AG04450 (cell line): ENCODE data around the gene SCD5. TPM values are rescaled to one million over a fixed set of nuclear protein-coding genes. Genes with fewer than 3 reads are reported as not detected.

Experiments
- CTCF ChIA-PET: fragments of 300-600, 350-600 bp; formaldehyde crosslinking; extraction: SDS; loops from one replicate; lab custom pipeline; 2022; ENCODE audit warnings: antibody characterized with exemption, inconsistent platforms; lab: Charles Lee
- POLR2A ChIA-PET: fragments of 350-600 bp; formaldehyde crosslinking; extraction: SDS; loops from one replicate; lab custom pipeline; 2021; ENCODE audit warnings: antibody characterized with exemption, inconsistent platforms; lab: Yijun Ruan, JAX
- DNase-seq: peaks from one replicate; pipeline ENCODE4 v3.0.0-alpha.2; 2011; ENCODE audit warnings: low read depth, low spot score
- H3K27ac ChIP-seq: one replicate; pipeline ENCODE4 v1.5.1; 2012; ENCODE audit warnings: low read depth, low read length, control low read depth
- H3K27me3 ChIP-seq: one replicate; pipeline ENCODE4 v1.6.0; 2012; ENCODE audit warnings: low read length; ENCODE audit not compliant: control insufficient read depth, insufficient read depth
- H3K4me3 ChIP-seq: 2 replicates; pipeline ENCODE4 v1.5.1; 2011; ENCODE audit warnings: mild to moderate bottlenecking, low read depth, low read length, control low read depth
- H3K9me3 ChIP-seq: 2 replicates; pipeline ENCODE4 v1.5.1; 2012; ENCODE audit warnings: low read length; ENCODE audit not compliant: control insufficient read depth, insufficient read depth
- CTCF ChIP-seq: IDR thresholded peaks from 2 replicates; pipeline ENCODE4 v1.5.1; 2011; ENCODE audit warnings: low read depth, low read length, control low read depth, inconsistent platforms
- polyA plus RNA-seq: library from polyadenylated mRNA; depleted of rRNA; stranded (reverse); fragments of >200 nt; gene quantifications from 2 replicates; pipeline ENCODE4 v1.2.3, GENCODE V29; 2011

SCD5 gene
- polyA plus RNA-seq, 1 experiment, result 13.1 TPM

- no peak overlapping the region for H3K27ac ChIP-seq
Measured at GRCh38 chr4:82678051-82678450, 120.5 kb downstream of the SCD5 start.

GRCh38 chr4:82677327-82677726 is 121.3 kb downstream of the SCD5 start:
- ChIA-PET POLR2A (no interaction called here), CTCF (interaction anchor here (1.0 to 1.2 kb wide), 3 partner anchors 19 to 62 kb away, joined by 3 to 4 read pairs (median 3); no protein-coding TSS in a partner anchor)
- no peak overlapping the region for H3K4me3 ChIP-seq
- no peaks in the 10 kb centered on the region for H3K9me3 ChIP-seq
- H3K27ac ChIP-seq, result no peak overlapping the region
- no peaks in the 10 kb centered on the region for H3K27me3 ChIP-seq
- TF ChIP-seq CTCF, result no peak
- DNase-seq, result no peak

More at GRCh38 chr4:82678051-82678450, 120.5 kb downstream of the SCD5 start:
- H3K9me3 ChIP-seq, result no peaks in the 10 kb centered on the region
- no peaks in the 10 kb centered on the region for H3K27me3 ChIP-seq
- ChIA-PET POLR2A (no interaction called here), CTCF (interaction anchor here (1.2 kb wide), 1 partner anchor 61 kb away, joined by 4 read pairs; no protein-coding TSS in a partner anchor)
- H3K4me3 ChIP-seq, result no peak overlapping the region
- TF ChIP-seq CTCF, result no peak
- DNase-seq, result no peak

- ChIA-PET POLR2A (no interaction called here), CTCF (interaction anchor here (1.1 kb wide), 1 partner anchor 71 kb away, joined by 3 read pairs; no protein-coding TSS in a partner anchor)
- Histone ChIP-seq H3K9me3 (no peaks in the 10 kb centered on the region), H3K27ac (no peak overlapping the region), H3K27me3 (no peaks in the 10 kb centered on the region), H3K4me3 (no peak overlapping the region)
- TF ChIP-seq CTCF, result no peak
- no peak for DNase-seq
Measured at GRCh38 chr4:82667761-82668480, 130.7 kb downstream of the SCD5 start.

GRCh38 chr4:82666970-82667665 is 131.5 kb downstream of the SCD5 start:
- no peak for TF ChIP-seq CTCF
- ChIA-PET POLR2A (no interaction called here), CTCF (interaction anchor here (1.1 kb wide), 1 partner anchor 72 kb away, joined by 3 read pairs; no protein-coding TSS in a partner anchor)
- H3K9me3 ChIP-seq, result no peaks in the 10 kb centered on the region
- no peak for DNase-seq
- H3K27ac ChIP-seq, result no peak overlapping the region
- H3K4me3 ChIP-seq, result no peak overlapping the region
- no peaks in the 10 kb centered on the region for H3K27me3 ChIP-seq
